Measurements from ENCODE around the gene CADPS2. TPM values are rescaled to one million over a fixed set of nuclear protein-coding genes. Genes with fewer than 3 reads are reported as not detected.
A peak's percentile ranks its signal among the peaks of the same experiment; 100 is the strongest.

The CADPS2 gene
- total RNA-seq, 1 donor = 27.2 TPM

GRCh38 chr7:122901250-122901649 is 15.0 kb upstream of the CADPS2 start:
- no peak overlapping the region for H3K4me3 ChIP-seq (ENCODE audit: low read depth, low read length)
- peak; percentile 69 for DNase-seq (ENCODE audit: low read depth)
- no peak for TF ChIP-seq CTCF (IDR thresholded peaks at IDR 0.05; ENCODE audit: insufficient read depth, low read depth, low read length)

GRCh38 chr7:122896509-122896908 is 10.2 kb upstream of the CADPS2 start:
- TF ChIP-seq CTCF (IDR thresholded peaks at IDR 0.05; ENCODE audit: insufficient read depth, low read depth, low read length) = no peak
- no peak overlapping the region for H3K4me3 ChIP-seq (ENCODE audit: low read depth, low read length)
- DNase-seq (ENCODE audit: low read depth) = no peak

- DNase-seq (ENCODE audit: low read depth) = no peak
- H3K4me3 ChIP-seq (ENCODE audit: low read depth, low read length) = no peak overlapping the region
- TF ChIP-seq CTCF (IDR thresholded peaks at IDR 0.05; ENCODE audit: insufficient read depth, low read depth, low read length) = no peak
These were observed 7.2 kb upstream of the CADPS2 start for GRCh38 chr7:122893486-122893885.

- no peak for TF ChIP-seq CTCF (IDR thresholded peaks at IDR 0.05; ENCODE audit: insufficient read depth, low read depth, low read length)
- no peak for DNase-seq (ENCODE audit: low read depth)
- H3K4me3 ChIP-seq (ENCODE audit: low read depth, low read length) = no peak overlapping the region
These were observed 2.9 kb upstream of the CADPS2 start for GRCh38 chr7:122889116-122889515.

- TF ChIP-seq CTCF (IDR thresholded peaks at IDR 0.05; ENCODE audit: insufficient read depth, low read depth, low read length) = no peak
- H3K4me3 ChIP-seq (ENCODE audit: low read depth, low read length) = no peak overlapping the region
- DNase-seq (ENCODE audit: low read depth) = no peak
These were observed 1.6 kb upstream of the CADPS2 start for GRCh38 chr7:122887848-122888247.

- peak; percentile 21 for TF ChIP-seq CTCF (IDR thresholded peaks at IDR 0.05; ENCODE audit: insufficient read depth, low read depth, low read length)
- H3K4me3 ChIP-seq (ENCODE audit: low read depth, low read length) = peak overlapping the region; percentile 75
- peak; percentile 67 for DNase-seq (ENCODE audit: low read depth)
These were observed 938 bp upstream of the CADPS2 start for GRCh38 chr7:122887198-122887597.

- peak; percentile 12 for TF ChIP-seq CTCF (IDR thresholded peaks at IDR 0.05; ENCODE audit: insufficient read depth, low read depth, low read length)
- peak; percentile 34 for DNase-seq (ENCODE audit: low read depth)
- H3K4me3 ChIP-seq (ENCODE audit: low read depth, low read length) = peak overlapping the region; percentile 75
These were observed 490 bp downstream of the CADPS2 start for GRCh38 chr7:122885583-122886356.
